ENCODE results near the gene AGAP9. TPM values are rescaled to one million over a fixed set of nuclear protein-coding genes. Genes with fewer than 3 reads are reported as not detected.

Gene AGAP9
- total RNA-seq, 1 experiment from 2014 or later: 8.4 TPM

DNA sequence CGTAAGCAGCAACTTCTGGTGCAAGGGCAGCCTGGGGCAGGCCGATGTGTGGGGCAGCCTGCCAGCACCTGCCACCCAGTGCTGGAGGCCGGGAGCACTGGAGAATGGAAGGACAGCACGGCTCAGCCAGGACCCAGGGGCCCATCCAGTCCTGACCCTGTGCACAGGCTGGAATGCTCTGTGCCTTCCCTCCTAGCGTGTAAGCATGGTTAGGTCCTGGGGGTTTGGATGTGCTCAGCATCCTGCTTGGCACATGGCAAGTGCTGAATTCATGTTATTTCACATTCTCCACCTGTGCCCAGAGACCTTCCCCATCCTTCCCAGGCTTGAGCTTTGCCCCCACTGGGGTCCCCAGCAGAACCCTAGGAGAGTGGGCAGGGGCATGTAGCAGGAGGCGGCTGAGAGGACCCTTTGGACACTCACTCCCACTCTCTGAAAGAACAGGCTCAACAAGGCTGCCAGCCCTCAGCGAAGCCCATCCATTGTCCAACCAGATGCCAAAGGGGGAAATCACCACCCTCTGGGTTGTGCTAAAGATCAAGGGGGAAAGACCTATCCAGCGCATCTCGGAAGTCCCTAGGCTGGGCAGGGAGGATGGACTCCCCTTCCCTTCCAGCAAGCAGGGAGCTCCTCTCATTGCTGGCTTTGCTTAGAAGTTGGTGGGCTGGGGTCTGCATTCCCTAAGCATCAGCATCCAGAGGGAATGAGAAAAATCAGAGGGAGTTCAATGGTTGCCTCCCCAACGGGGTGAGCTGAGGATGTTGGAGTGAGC, 69.2 kb downstream of the AGAP9 start:
- DNase-seq (ENCODE audit: low spot score): no peak
- Mint-ChIP-seq H3K9me3 (no peaks in the 10 kb centered on the region), H3K4me1 (peaks cover 4% of the 10 kb centered on the region; the same call in 1 of the 2 replicates), H3K27me3 (ENCODE audit: low read depth) (no peaks in the 10 kb centered on the region), H3K4me3 (no peak overlapping the region), H3K27ac (no peak overlapping the region), H3K36me3 (no peaks in the 10 kb centered on the region)
- no peak for ATAC-seq
- TF ChIP-seq FOXJ3 (CRISPR knock-in tag; IDR thresholded peaks at IDR 0.05; ENCODE audit: borderline replicate concordance): no peak
- no peak for TF ChIP-seq MYBL2 (CRISPR knock-in tag; IDR thresholded peaks at IDR 0.05)
- TF ChIP-seq, protein P1, sequence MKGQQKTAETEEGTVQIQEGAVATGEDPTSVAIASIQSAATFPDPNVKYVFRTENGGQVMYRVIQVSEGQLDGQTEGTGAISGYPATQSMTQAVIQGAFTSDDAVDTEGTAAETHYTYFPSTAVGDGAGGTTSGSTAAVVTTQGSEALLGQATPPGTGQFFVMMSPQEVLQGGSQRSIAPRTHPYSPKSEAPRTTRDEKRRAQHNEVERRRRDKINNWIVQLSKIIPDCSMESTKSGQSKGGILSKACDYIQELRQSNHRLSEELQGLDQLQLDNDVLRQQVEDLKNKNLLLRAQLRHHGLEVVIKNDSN (CRISPR knock-in tag; IDR thresholded peaks at IDR 0.05): no peak
- no peak for TF ChIP-seq ZNF317 (CRISPR knock-in tag; IDR thresholded peaks at IDR 0.05; ENCODE audit: borderline replicate concordance, low read depth)
- TF ChIP-seq ZNF138 (CRISPR knock-in tag; conservative IDR thresholded peaks at IDR 0.05): no peak
- TF ChIP-seq ZNF416 (CRISPR knock-in tag; IDR thresholded peaks at IDR 0.05): no peak
- TF ChIP-seq RELA (CRISPR knock-in tag; IDR thresholded peaks at IDR 0.05; ENCODE audit: borderline replicate concordance): no peak
- TF ChIP-seq, protein P2, sequence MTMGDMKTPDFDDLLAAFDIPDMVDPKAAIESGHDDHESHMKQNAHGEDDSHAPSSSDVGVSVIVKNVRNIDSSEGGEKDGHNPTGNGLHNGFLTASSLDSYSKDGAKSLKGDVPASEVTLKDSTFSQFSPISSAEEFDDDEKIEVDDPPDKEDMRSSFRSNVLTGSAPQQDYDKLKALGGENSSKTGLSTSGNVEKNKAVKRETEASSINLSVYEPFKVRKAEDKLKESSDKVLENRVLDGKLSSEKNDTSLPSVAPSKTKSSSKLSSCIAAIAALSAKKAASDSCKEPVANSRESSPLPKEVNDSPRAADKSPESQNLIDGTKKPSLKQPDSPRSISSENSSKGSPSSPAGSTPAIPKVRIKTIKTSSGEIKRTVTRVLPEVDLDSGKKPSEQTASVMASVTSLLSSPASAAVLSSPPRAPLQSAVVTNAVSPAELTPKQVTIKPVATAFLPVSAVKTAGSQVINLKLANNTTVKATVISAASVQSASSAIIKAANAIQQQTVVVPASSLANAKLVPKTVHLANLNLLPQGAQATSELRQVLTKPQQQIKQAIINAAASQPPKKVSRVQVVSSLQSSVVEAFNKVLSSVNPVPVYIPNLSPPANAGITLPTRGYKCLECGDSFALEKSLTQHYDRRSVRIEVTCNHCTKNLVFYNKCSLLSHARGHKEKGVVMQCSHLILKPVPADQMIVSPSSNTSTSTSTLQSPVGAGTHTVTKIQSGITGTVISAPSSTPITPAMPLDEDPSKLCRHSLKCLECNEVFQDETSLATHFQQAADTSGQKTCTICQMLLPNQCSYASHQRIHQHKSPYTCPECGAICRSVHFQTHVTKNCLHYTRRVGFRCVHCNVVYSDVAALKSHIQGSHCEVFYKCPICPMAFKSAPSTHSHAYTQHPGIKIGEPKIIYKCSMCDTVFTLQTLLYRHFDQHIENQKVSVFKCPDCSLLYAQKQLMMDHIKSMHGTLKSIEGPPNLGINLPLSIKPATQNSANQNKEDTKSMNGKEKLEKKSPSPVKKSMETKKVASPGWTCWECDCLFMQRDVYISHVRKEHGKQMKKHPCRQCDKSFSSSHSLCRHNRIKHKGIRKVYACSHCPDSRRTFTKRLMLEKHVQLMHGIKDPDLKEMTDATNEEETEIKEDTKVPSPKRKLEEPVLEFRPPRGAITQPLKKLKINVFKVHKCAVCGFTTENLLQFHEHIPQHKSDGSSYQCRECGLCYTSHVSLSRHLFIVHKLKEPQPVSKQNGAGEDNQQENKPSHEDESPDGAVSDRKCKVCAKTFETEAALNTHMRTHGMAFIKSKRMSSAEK (CRISPR knock-in tag; IDR thresholded peaks at IDR 0.05; ENCODE audit: borderline replicate concordance): no peak
- TF ChIP-seq, protein P3, sequence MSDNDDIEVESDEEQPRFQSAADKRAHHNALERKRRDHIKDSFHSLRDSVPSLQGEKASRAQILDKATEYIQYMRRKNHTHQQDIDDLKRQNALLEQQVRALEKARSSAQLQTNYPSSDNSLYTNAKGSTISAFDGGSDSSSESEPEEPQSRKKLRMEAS (CRISPR knock-in tag; IDR thresholded peaks at IDR 0.05): no peak
- no peak for TF ChIP-seq NR1H2 (CRISPR knock-in tag; IDR thresholded peaks at IDR 0.05)
- no peak for TF ChIP-seq FOXK1 (CRISPR knock-in tag; IDR thresholded peaks at IDR 0.05)
- TF ChIP-seq, protein P4, sequence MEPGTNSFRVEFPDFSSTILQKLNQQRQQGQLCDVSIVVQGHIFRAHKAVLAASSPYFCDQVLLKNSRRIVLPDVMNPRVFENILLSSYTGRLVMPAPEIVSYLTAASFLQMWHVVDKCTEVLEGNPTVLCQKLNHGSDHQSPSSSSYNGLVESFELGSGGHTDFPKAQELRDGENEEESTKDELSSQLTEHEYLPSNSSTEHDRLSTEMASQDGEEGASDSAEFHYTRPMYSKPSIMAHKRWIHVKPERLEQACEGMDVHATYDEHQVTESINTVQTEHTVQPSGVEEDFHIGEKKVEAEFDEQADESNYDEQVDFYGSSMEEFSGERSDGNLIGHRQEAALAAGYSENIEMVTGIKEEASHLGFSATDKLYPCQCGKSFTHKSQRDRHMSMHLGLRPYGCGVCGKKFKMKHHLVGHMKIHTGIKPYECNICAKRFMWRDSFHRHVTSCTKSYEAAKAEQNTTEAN (CRISPR knock-in tag; IDR thresholded peaks at IDR 0.05): no peak
- no peak for TF ChIP-seq GTF2I (CRISPR knock-in tag; conservative IDR thresholded peaks at IDR 0.05)
- TF ChIP-seq, protein P5, sequence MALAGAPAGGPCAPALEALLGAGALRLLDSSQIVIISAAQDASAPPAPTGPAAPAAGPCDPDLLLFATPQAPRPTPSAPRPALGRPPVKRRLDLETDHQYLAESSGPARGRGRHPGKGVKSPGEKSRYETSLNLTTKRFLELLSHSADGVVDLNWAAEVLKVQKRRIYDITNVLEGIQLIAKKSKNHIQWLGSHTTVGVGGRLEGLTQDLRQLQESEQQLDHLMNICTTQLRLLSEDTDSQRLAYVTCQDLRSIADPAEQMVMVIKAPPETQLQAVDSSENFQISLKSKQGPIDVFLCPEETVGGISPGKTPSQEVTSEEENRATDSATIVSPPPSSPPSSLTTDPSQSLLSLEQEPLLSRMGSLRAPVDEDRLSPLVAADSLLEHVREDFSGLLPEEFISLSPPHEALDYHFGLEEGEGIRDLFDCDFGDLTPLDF (CRISPR knock-in tag; IDR thresholded peaks at IDR 0.05): no peak
- POLR2A ChIA-PET: no interaction called here
- CTCF ChIA-PET: interaction anchor here (0.7 to 1.5 kb wide), 2 partner anchors 93 to 113 kb away, joined by 3 read pairs; no protein-coding TSS in a partner anchor

DNA sequence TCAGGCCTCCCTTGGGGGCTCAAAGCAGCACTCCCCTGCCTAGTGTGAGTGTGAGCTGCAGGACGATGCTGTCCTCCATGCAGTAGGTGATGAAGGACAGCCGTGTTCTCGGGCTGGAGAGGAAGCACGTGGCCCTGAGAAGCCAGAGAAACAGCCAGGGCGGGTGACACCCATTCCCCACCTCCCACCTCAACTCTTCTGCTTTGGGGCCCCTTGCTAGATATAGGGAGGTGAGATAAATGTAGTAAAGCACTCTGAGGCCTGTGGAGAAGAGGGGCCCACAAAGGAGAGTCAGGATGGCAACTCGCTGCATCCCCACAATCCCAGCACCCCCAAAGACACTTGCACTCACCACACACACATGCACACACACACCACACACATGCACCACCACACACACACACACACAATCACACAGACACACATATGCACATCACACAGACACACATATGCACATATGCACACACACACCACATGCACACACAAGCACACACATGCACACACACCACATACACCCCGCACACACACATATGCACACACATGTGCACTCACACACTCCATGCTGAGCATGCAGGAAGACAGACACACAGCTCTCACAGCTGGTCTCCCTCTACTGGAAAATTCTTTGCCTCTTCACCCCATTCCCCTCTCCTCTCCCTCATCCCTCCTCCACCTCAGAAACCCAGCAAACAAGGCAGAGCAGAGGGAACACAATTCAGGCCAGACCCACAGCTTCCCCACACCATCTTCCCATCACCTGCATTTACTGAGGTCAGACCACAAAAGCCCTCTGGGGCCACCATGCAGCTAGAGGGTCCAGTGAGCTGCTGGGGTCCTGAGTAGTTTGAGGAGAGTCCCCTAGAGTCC, 70.1 kb downstream of the AGAP9 start:
- TF ChIP-seq FOXK1 (CRISPR knock-in tag; IDR thresholded peaks at IDR 0.05) (no peak), ETV6 (CRISPR knock-in tag; IDR thresholded peaks at IDR 0.05) (no peak), FOXP1 (CRISPR knock-in tag; IDR thresholded peaks at IDR 0.05; ENCODE audit: borderline replicate concordance) (no peak), ATF1 (CRISPR knock-in tag; IDR thresholded peaks at IDR 0.05) (no peak)
- Mint-ChIP-seq H3K9me3 (no peaks in the 10 kb centered on the region), H3K36me3 (no peaks in the 10 kb centered on the region), H3K4me1 (peaks cover 4% of the 10 kb centered on the region; the same call in 1 of the 2 replicates), H3K27me3 (ENCODE audit: low read depth) (no peaks in the 10 kb centered on the region), H3K27ac (no peak overlapping the region), H3K4me3 (no peak overlapping the region)
- POLR2A ChIA-PET: no interaction called here
- CTCF ChIA-PET: interaction anchor here (0.7 to 1.5 kb wide), 2 partner anchors 92 to 113 kb away, joined by 3 read pairs; no protein-coding TSS in a partner anchor
- ATAC-seq: no peak
- DNase-seq (ENCODE audit: low spot score): no peak

All from WTC11 (cell line).